Ascending aorta (tissue), 2 donors: Measurements from ENCODE around the gene RAB24. TPM values are rescaled to one million over a fixed set of nuclear protein-coding genes. Genes with fewer than 3 reads are reported as not detected.
"Not testable (repeated sequence)": the region's sequence is repeated elsewhere in the genome, so short reads cannot be mapped to it uniquely, and the experiment has no call there.

ENCODE experiments used
- DNase-seq, 2 donors: peaks; one replicate each; pipeline ENCODE4 v3.0.0-alpha.2; 2019; ENCODE audit warnings: low spot score in 2 of 2
- H3K27ac ChIP-seq, 2 donors: fragments of 200-600 bp; sonication (generic); one replicate each; pipeline ENCODE4 v1.5.1; 2016 to 2017; ENCODE audit warnings: mild to moderate bottlenecking in 1 of 2
- H3K27me3 ChIP-seq: fragments of 200-600 bp; sonication (generic); one replicate; pipeline ENCODE4 v1.5.1; 2017
- H3K36me3 ChIP-seq, 2 donors: fragments of 200-600 bp; sonication (generic); one replicate each; pipeline ENCODE4 v1.5.1; 2016
- H3K4me1 ChIP-seq, 2 donors: fragments of 200-600 bp; sonication (generic); one replicate each; pipeline ENCODE4 v1.5.1; 2016 to 2017; ENCODE audit warnings: mild to moderate bottlenecking in 1 of 2
- H3K4me3 ChIP-seq, 2 donors: fragments of 200-600 bp; sonication (generic); one replicate each; pipeline ENCODE4 v1.5.1; 2016 to 2017; ENCODE audit warnings: mild to moderate bottlenecking in 1 of 2
- H3K9me3 ChIP-seq, 2 donors: fragments of 200-600 bp; sonication (generic); one replicate each; pipeline ENCODE4 v1.5.1; 2016
- CTCF ChIP-seq, 3 experiments: fragments of 200-600 bp in 2 of 3; fragments of 450-650 bp in 1 of 3; sonication (generic) in 2 of 3; IDR thresholded peaks; one replicate each; pipeline ENCODE4 v1.5.1; 2016 to 2019; ENCODE audit warnings: antibody characterized with exemption in 3 of 3, mild to moderate bottlenecking in 1 of 3, moderate library complexity in 1 of 3
- intact Hi-C: fragments of 100-400 bp; cut with DNase I; formaldehyde crosslinking; loops from one replicate; pipeline ENCODE4 v1.15.1; 2023
- total RNA-seq: library from RNA; depleted of rRNA; stranded (reverse); fragments of >200 nt; gene quantifications from one replicate; pipeline ENCODE4 v1.1.0, GENCODE V29; 2016

Gene RAB24
- total RNA-seq, 1 donor from 2014 or later = 68.8 TPM

GRCh38 chr5:177264178-177264577 is 39.3 kb downstream of the RAB24 start:
- no peak for TF ChIP-seq CTCF (IDR thresholded peaks at IDR 0.05)
- Histone ChIP-seq H3K9me3 (no peaks in the 10 kb centered on the region), H3K4me3 (no peak overlapping the region), H3K36me3 (peaks cover 47 to 88% of the 10 kb centered on the region in 2 donors), H3K4me1 (no peaks in the 10 kb centered on the region), H3K27me3 (no peaks in the 10 kb centered on the region), H3K27ac (no peak overlapping the region)
- intact Hi-C loops = no loop called here
- no peak for DNase-seq

- intact Hi-C loops = no loop called here
- Histone ChIP-seq H3K9me3 (no peaks in the 10 kb centered on the region), H3K4me3 (no peak overlapping the region), H3K27ac (no peak overlapping the region), H3K27me3 (no peaks in the 10 kb centered on the region), H3K36me3 (peaks cover 46 to 83% of the 10 kb centered on the region in 2 donors), H3K4me1 (no peaks in the 10 kb centered on the region)
- TF ChIP-seq CTCF (IDR thresholded peaks at IDR 0.05) = no peak
- DNase-seq = no peak
Measured at GRCh38 chr5:177261510-177261909, 42.0 kb downstream of the RAB24 start.

- H3K4me1 ChIP-seq = no peaks in the 10 kb centered on the region
- TF ChIP-seq CTCF (IDR thresholded peaks at IDR 0.05) = no peak
- no peaks in the 10 kb centered on the region for H3K27me3 ChIP-seq
- no peak overlapping the region for H3K4me3 ChIP-seq
- peaks cover 40 to 78% of the 10 kb centered on the region in 2 donors for H3K36me3 ChIP-seq
- intact Hi-C loops = no loop called here
- no peak overlapping the region for H3K27ac ChIP-seq
- H3K9me3 ChIP-seq = no peaks in the 10 kb centered on the region
- DNase-seq = no peak
Measured at GRCh38 chr5:177260961-177261360, 42.6 kb downstream of the RAB24 start.

GRCh38 chr5:177258711-177259110 is 44.8 kb downstream of the RAB24 start:
- intact Hi-C loops, H3K9me3 ChIP-seq, H3K27me3 ChIP-seq, DNase-seq, H3K4me1 ChIP-seq, H3K27ac ChIP-seq, H3K4me3 ChIP-seq: not testable (repeated sequence)
- peaks cover 33 to 69% of the 10 kb centered on the region in 2 donors for H3K36me3 ChIP-seq

- H3K4me1 ChIP-seq = no peaks in the 10 kb centered on the region
- H3K36me3 ChIP-seq = peaks cover 45 to 69% of the 10 kb centered on the region in 2 donors
- intact Hi-C loops = no loop called here
- DNase-seq = no peak
- H3K9me3 ChIP-seq = no peaks in the 10 kb centered on the region
- no peaks in the 10 kb centered on the region for H3K27me3 ChIP-seq
- no peak overlapping the region for H3K4me3 ChIP-seq
- TF ChIP-seq CTCF (IDR thresholded peaks at IDR 0.05) = no peak
- H3K27ac ChIP-seq = no peak overlapping the region
Measured at GRCh38 chr5:177256296-177256695, 47.2 kb downstream of the RAB24 start.

- Histone ChIP-seq H3K9me3 (no peaks in the 10 kb centered on the region), H3K27ac (no peak overlapping the region), H3K4me1 (no peaks in the 10 kb centered on the region), H3K4me3 (no peak overlapping the region), H3K27me3 (no peaks in the 10 kb centered on the region), H3K36me3 (peaks cover 39 to 52% of the 10 kb centered on the region in 2 donors)
- no peak for DNase-seq
- no peak for TF ChIP-seq CTCF (IDR thresholded peaks at IDR 0.05)
- intact Hi-C loops = no loop called here
Measured at GRCh38 chr5:177253252-177253651, 50.3 kb downstream of the RAB24 start.

Other genes starting within 250 kb of the RAB24 start
- 0.85 TPM for gene FGFR4, start 216.8 kb downstream of the RAB24 start, total RNA-seq
- 22.7 TPM for gene NSD1, start 169.9 kb downstream of the RAB24 start, total RNA-seq
- 376 TPM for gene PRELID1, start 80 bp upstream of the RAB24 start, total RNA-seq
- gene MXD3, start 8.2 kb upstream of the RAB24 start, total RNA-seq = 13.5 TPM
- 229 TPM for gene LMAN2, start 47.9 kb upstream of the RAB24 start, total RNA-seq
- gene RGS14, start 54.2 kb upstream of the RAB24 start, total RNA-seq = 4.5 TPM
- not detected for gene SLC34A1, start 80.7 kb upstream of the RAB24 start, total RNA-seq
- not detected for gene PFN3, start 96.9 kb upstream of the RAB24 start, total RNA-seq
- gene F12, start 105.8 kb upstream of the RAB24 start, total RNA-seq = not detected
- gene GRK6, start 123.0 kb upstream of the RAB24 start, total RNA-seq = 20.6 TPM
- gene PRR7, start 143.1 kb upstream of the RAB24 start, total RNA-seq = 18.1 TPM
- 151 TPM for gene DBN1, start 169.9 kb upstream of the RAB24 start, total RNA-seq
- gene PDLIM7, start 193.9 kb upstream of the RAB24 start, total RNA-seq = 1,082 TPM
- 0.32 TPM for gene DOK3, start 206.1 kb upstream of the RAB24 start, total RNA-seq
- 117 TPM for gene DDX41, start 213.2 kb upstream of the RAB24 start, total RNA-seq